GM12864 (cell line): ENCODE measurements around the gene CRYBG3.

Experiments used
- DNase-seq: peaks from one replicate; pipeline ENCODE4 v3.0.0-alpha.2; 2011; ENCODE audit warnings: low read depth
- H3K4me3 ChIP-seq: 2 replicates; pipeline ENCODE4 v1.5.1; 2011; ENCODE audit warnings: mild to moderate bottlenecking, low read depth, low read length, control low read depth
- TF ChIP-seq, protein P1 (sequence below): IDR thresholded peaks from 2 replicates; pipeline ENCODE4 v1.5.1; 2011; ENCODE audit warnings: low read depth, mild to moderate bottlenecking, moderate library complexity, low read length, control low read depth, inconsistent platforms; ENCODE audit errors: missing control alignments

Gene CRYBG3

DNA sequence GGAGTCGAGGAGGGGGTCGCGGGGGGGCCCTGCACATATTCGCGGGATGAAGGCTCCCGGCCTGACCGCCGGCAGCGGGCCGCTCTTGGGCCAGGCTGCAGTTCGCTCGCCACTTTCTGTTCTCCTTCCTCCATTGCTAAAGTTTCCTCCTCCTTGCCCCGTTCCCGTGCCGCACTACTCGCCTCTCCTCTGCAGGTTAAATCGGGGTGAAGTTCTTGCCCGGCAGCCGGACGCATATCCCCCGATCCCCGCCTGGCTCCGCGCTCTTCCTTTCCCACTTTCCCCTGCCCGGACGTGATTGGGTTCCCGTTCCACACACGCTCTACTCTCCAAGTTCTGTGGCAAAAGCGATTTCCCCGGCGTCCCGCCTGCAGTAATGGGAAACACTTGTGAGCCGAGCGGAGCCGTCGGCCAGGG, 556 bp downstream of the CRYBG3 start:
- no peak for DNase-seq
- TF ChIP-seq, protein P1, sequence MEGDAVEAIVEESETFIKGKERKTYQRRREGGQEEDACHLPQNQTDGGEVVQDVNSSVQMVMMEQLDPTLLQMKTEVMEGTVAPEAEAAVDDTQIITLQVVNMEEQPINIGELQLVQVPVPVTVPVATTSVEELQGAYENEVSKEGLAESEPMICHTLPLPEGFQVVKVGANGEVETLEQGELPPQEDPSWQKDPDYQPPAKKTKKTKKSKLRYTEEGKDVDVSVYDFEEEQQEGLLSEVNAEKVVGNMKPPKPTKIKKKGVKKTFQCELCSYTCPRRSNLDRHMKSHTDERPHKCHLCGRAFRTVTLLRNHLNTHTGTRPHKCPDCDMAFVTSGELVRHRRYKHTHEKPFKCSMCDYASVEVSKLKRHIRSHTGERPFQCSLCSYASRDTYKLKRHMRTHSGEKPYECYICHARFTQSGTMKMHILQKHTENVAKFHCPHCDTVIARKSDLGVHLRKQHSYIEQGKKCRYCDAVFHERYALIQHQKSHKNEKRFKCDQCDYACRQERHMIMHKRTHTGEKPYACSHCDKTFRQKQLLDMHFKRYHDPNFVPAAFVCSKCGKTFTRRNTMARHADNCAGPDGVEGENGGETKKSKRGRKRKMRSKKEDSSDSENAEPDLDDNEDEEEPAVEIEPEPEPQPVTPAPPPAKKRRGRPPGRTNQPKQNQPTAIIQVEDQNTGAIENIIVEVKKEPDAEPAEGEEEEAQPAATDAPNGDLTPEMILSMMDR, result no peak
- H3K4me3 ChIP-seq, result peak overlapping the region; percentile 83

DNA sequence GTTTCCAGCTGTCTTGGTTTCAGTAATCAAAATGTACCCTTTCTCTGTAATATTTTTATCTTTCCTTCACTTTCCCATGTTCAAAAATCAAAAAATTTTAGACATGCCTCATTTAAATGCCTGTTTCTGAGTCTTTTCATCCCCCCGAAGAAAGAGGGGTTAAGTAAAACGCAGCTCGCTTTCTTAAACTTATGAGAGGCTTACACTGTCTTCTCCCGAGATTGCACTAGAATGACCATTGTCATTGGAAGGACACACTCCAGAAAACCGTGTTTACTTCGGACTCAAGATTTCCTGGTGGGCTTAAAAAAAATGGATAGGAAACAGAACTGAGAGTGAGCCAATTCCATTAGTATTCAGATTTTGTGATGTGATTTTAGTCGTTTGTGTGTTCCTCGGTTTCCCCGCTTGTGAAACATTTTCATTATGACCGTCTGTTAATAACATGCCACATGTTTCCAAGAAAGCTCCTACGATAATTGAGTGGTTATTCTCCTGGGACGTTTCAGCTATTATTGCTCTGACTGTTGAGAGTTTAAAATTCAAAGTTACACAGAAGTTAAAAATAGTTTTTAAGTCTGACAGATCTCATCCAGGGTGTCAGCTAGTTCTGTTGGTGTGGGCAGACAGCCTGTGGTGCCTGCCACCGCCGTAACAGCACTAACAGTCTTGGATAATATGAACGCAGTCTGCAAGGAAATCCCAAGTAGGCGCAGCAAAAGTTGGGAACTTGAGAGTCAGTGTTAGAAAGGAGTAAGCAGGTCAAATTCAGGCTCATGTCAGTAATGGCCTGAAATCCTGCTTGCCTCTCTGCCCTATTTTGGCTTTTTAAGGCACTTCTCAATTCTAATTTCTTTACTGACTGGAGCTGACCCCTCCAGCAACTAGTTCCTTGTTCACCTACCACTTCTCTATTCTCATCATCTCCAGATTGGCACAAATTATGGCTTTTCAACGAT, 1.5 kb downstream of the CRYBG3 start:
- DNase-seq, result no peak
- H3K4me3 ChIP-seq, result peak overlapping the region; percentile 83

DNA sequence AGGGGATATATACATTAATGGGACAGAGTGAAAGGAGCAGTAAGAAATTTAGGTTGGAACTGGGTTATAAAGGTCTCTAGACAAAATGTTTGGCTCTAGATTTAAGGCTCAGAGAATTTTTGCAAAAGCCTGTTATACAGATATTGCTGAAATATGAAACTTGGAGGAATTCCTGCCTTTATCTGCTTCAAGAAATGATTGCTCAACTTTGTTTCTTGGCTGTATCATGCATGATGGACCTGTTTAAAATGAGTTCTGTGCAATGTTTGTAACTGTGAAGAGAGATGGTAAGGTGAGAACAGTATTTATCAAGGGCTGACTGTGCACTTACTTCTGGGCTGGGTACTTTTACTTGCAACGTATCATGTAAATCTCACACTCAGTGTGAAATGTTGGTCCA, 3.3 kb downstream of the CRYBG3 start:
- no peak overlapping the region for H3K4me3 ChIP-seq
- no peak for DNase-seq
- TF ChIP-seq, protein P1, result no peak

More for the DNA sequence above, 1.5 kb downstream of the CRYBG3 start:
- TF ChIP-seq, protein P1, result no peak

DNA sequence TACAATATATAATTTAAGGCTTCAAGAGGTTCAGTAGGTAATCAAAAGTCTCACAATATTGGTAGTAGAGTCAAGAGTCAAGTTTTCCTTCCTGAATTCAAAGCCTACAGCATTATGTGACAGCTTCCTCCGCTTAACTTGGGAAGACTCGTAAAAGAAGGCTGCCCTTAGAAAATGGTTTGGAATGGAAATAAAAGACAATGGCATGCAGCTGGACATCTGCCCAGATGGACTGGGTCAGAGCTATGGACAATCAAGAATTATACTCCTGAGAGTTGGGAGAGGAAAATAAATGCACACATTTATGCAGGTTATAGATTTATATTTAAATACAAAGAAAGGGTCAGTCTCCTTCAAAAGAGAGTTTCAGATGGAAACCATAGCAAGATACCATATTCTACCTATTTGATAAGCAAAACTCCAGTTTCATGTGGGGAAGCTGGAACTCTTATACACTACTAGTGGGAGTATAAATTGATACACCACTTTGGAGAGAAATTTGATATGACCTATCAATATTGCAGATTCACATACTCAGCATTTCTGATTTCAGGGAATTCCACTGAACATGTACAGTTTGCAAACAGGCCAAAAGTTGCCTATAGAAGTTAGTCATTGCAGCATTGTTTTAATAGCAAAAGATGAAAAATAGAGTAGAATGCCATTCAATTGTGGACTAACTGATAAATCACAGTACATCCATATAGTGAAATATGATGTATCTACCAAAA, 6.1 kb downstream of the CRYBG3 start:
- no peak for DNase-seq
- no peak overlapping the region for H3K4me3 ChIP-seq
- TF ChIP-seq, protein P1, result no peak

DNA sequence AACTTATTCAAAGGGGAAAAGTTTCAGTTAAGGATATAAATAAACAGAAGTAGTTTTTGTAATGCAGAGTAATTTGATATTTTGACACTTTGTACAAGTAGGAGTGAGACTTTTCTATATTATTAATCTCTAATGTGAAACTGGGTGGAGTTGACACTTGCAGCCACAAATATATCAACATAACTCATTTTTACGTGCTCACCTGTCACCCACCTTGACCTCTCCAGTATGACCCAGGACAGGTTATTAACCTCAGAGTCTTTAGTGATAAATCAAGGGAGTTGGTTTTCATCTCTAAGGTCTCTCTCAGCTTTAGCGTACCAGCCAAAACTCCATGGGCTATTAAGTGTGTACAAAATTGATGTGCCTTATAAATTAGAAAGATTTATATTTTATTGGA, 7.4 kb downstream of the CRYBG3 start:
- DNase-seq, result no peak
- no peak overlapping the region for H3K4me3 ChIP-seq
- TF ChIP-seq, protein P1, result no peak

DNA sequence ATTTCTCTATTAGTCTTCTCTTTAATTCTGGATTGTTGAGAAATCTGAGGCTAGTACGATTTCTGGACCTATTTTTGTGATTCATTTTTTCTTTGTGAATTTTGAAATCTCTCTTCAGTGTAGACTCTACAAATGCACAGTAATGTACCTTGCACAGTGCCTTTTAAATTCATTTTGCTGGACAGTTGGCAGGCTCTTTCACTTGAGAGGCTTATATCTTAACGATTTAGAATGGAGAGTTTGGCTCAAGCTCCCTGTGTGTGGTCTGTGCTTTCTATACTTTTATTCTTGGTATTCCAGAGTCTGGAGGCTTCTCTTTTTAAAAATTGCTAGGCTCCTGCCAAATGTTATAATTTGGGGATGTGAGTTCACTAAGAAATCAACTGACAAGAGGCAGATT, 8.8 kb downstream of the CRYBG3 start:
- H3K4me3 ChIP-seq, result no peak overlapping the region
- DNase-seq, result no peak
- TF ChIP-seq, protein P1, result no peak
